OCI-LY7 (cell line): ENCODE measurements around the gene PHACTR1. TPM values are rescaled to one million over a fixed set of nuclear protein-coding genes. Genes with fewer than 3 reads are reported as not detected.

ENCODE experiments used
- BruUV-seq: library from RNA; stranded (reverse); fragments of 400-500 nt; replicated peaks from 2 replicates; lab custom pipeline; 2021; lab: Mats Ljungman, UMichigan
- CTCF ChIA-PET: fragments of 300-600 bp; sonication (Branson Sonifier 250); formaldehyde crosslinking; loops from one replicate; lab custom pipeline; 2022; ENCODE audit warnings: antibody characterized with exemption; ENCODE audit not compliant: unreplicated experiment; lab: Charles Lee
- POLR2A ChIA-PET: fragments of 300-600 bp; sonication (Branson Sonifier 250); formaldehyde crosslinking; loops from one replicate; lab custom pipeline; 2022; ENCODE audit warnings: antibody characterized with exemption; lab: Charles Lee
- DNase-seq: peaks from one replicate; pipeline ENCODE4 v3.0.0-alpha.2; 2015; ENCODE audit warnings: low spot score
- H2AFZ ChIP-seq: fragments of 200-600 bp; sonication (generic), shearing (Covaris generic); 2 replicates; pipeline ENCODE4 v1.6.1; 2014; ENCODE audit warnings: mild to moderate bottlenecking, antibody characterized with exemption, low read length, moderate library complexity
- H3K27ac ChIP-seq: fragments of 200-600 bp; sonication (generic); 2 replicates; pipeline ENCODE4 v1.5.1; 2014; ENCODE audit warnings: mixed run types, low read depth, mild to moderate bottlenecking, moderate library complexity, low read length, inconsistent platforms; ENCODE audit not compliant: poor library complexity, severe bottlenecking
- H3K36me3 ChIP-seq: fragments of 200-600 bp; sonication (generic); 2 replicates; pipeline ENCODE4 v1.6.1; 2014; ENCODE audit warnings: mild to moderate bottlenecking, antibody characterized with exemption, low read length, moderate library complexity, mixed read lengths; ENCODE audit not compliant: insufficient read depth
- H3K4me1 ChIP-seq: fragments of 200-600 bp; sonication (generic); 2 replicates; pipeline ENCODE4 v1.5.1; 2014; ENCODE audit warnings: mild to moderate bottlenecking, low read length; ENCODE audit not compliant: insufficient read depth, poor library complexity, severe bottlenecking
- H3K4me2 ChIP-seq: fragments of 200-600 bp; sonication (generic); 2 replicates; pipeline ENCODE4 v1.6.1; 2014; ENCODE audit warnings: mild to moderate bottlenecking, low read length
- H3K4me3 ChIP-seq: fragments of 200-600 bp; sonication (generic); 2 replicates; pipeline ENCODE4 v1.5.1; 2014; ENCODE audit warnings: mild to moderate bottlenecking, low read depth, low read length; ENCODE audit not compliant: poor library complexity, severe bottlenecking
- H3K79me2 ChIP-seq: fragments of 200-600 bp; sonication (generic); 2 replicates; pipeline ENCODE4 v1.6.1; 2016; ENCODE audit warnings: low read depth, mild to moderate bottlenecking, low read length, moderate library complexity, mixed read lengths; ENCODE audit not compliant: insufficient read depth
- H3K9me2 ChIP-seq: fragments of 200-600 bp; sonication (generic); 2 replicates; pipeline ENCODE4 v1.6.1; 2016; ENCODE audit warnings: mild to moderate bottlenecking, low read length, mixed read lengths; ENCODE audit not compliant: insufficient read depth
- H3K9me3 ChIP-seq: fragments of 200-600 bp; sonication (generic); 2 replicates; pipeline ENCODE4 v1.6.1; 2014; ENCODE audit warnings: mild to moderate bottlenecking, mixed run types, low read length, mixed read lengths
- H4K20me1 ChIP-seq: fragments of 200-600 bp; sonication (generic); 2 replicates; pipeline ENCODE4 v1.6.1; 2014; ENCODE audit warnings: mild to moderate bottlenecking, antibody characterized with exemption, low read length, moderate library complexity, mixed read lengths; ENCODE audit not compliant: insufficient read depth
- CTCF ChIP-seq: fragments of 200-600 bp; sonication (generic); conservative IDR thresholded peaks from 2 replicates; pipeline ENCODE4 v1.5.1; 2014; ENCODE audit warnings: mild to moderate bottlenecking, antibody characterized with exemption, low read length, moderate library complexity, mixed read lengths
- EZH2phosphoT487 ChIP-seq: fragments of 200-600 bp; sonication (generic); IDR thresholded peaks from 2 replicates; pipeline ENCODE4 v1.6.1; 2018; ENCODE audit warnings: low read depth, borderline replicate concordance, mild to moderate bottlenecking, mixed run types, antibody characterized with exemption, low read length, moderate library complexity, mixed read lengths
- intact Hi-C: fragments of 100-400 bp; cut with micrococcal nuclease; formaldehyde crosslinking; loops from one replicate; pipeline ENCODE4 v1.10.0; 2022; ENCODE audit not compliant: unreplicated experiment
- total RNA-seq, 2 experiments: library from RNA; depleted of rRNA in 1 of 2; stranded (reverse); fragments of >200 nt in 1 of 2; shearing (Covaris generic) in 1 of 2; gene quantifications; 2 replicates each; pipeline ENCODE4 v1.2.3, GENCODE V29; 2014 to 2022

PHACTR1 gene
- total RNA-seq, 2 experiments from 2014 or later: 25.1 to 46.6 TPM

GRCh38 chr6:12767016-12767415 is 50.4 kb downstream of the PHACTR1 start:
- Histone ChIP-seq H3K4me2 (no peak overlapping the region), H3K36me3 (no peaks in the 10 kb centered on the region), H3K9me2 (no peaks in the 10 kb centered on the region), H3K9me3 (no peaks in the 10 kb centered on the region), H3K4me3 (no peak overlapping the region), H4K20me1 (no peaks in the 10 kb centered on the region), H3K4me1 (no peaks in the 10 kb centered on the region), H2AFZ (no peak overlapping the region), H3K79me2 (no peaks in the 10 kb centered on the region), H3K27ac (no peak overlapping the region)
- no TSS peak for BruUV-seq
- intact Hi-C loops: no loop called here
- ChIA-PET CTCF (no interaction called here), POLR2A (no interaction called here)
- DNase-seq: no peak
- no peak for TF ChIP-seq EZH2phosphoT487

- Histone ChIP-seq H4K20me1 (no peaks in the 10 kb centered on the region; the same call in 1 of the 2 replicates), H3K4me2 (no peak overlapping the region), H3K36me3 (no peaks in the 10 kb centered on the region), H3K9me3 (no peaks in the 10 kb centered on the region), H3K9me2 (no peaks in the 10 kb centered on the region), H2AFZ (no peak overlapping the region), H3K4me1 (no peaks in the 10 kb centered on the region), H3K27ac (no peak overlapping the region), H3K4me3 (no peak overlapping the region), H3K79me2 (no peaks in the 10 kb centered on the region)
- POLR2A ChIA-PET: no interaction called here
- TF ChIP-seq EZH2phosphoT487 (no peak), CTCF (no peak)
- intact Hi-C loops: no loop called here
- BruUV-seq: no TSS peak
- CTCF ChIA-PET: no interaction called here
- DNase-seq: no peak
These were observed 53.1 kb downstream of the PHACTR1 start for GRCh38 chr6:12769556-12770256.

GRCh38 chr6:12772416-12772815 is 55.8 kb downstream of the PHACTR1 start:
- CTCF ChIA-PET: no interaction called here
- H3K4me3 ChIP-seq: no peak overlapping the region
- no peaks in the 10 kb centered on the region for H3K9me3 ChIP-seq
- TF ChIP-seq CTCF (no peak), EZH2phosphoT487 (no peak)
- intact Hi-C loops: no loop called here
- POLR2A ChIA-PET: no interaction called here
- H3K79me2 ChIP-seq: no peaks in the 10 kb centered on the region
- H3K4me1 ChIP-seq: no peaks in the 10 kb centered on the region
- no TSS peak for BruUV-seq
- DNase-seq: no peak
- H3K9me2 ChIP-seq: no peaks in the 10 kb centered on the region
- H4K20me1 ChIP-seq: no peaks in the 10 kb centered on the region; the same call in 1 of the 2 replicates
- H3K36me3 ChIP-seq: no peaks in the 10 kb centered on the region
- no peak overlapping the region for H3K4me2 ChIP-seq
- H2AFZ ChIP-seq: no peak overlapping the region
- no peak overlapping the region for H3K27ac ChIP-seq
